Heart left ventricle (tissue), 13 donors: ENCODE results near the gene ITGBL1.

Experiments used
- POLR2A ChIP-seq, 2 donors: fragments of 450-650 bp; IDR thresholded peaks; one replicate each; pipeline ENCODE4 v1.6.1; 2017; ENCODE audit warnings: antibody characterized with exemption in 2 of 2, mild to moderate bottlenecking in 2 of 2, moderate library complexity in 2 of 2
- TF ChIP-seq, protein P1 (sequence below), 12 donors: fragments of 200-600 bp; sonication (generic) in 4 of 12; IDR thresholded peaks; one replicate each; pipeline versions ENCODE4 v1.5.0 to v1.8.0; 2018 to 2022; ENCODE audit warnings: antibody characterized with exemption in 12 of 12, mild to moderate bottlenecking in 5 of 12
- donor health status: ischemic (EF 13 %, LVEDD 7.1; RV severe dilation, severe dysfunction).
- donor health status: DM: no; HTN: yes; CAD: no.
- donor health status: DM: no; HTN: no; CAD: no.
- donor health status: ischemic (EF 25% LVEDD 6.9; RV normal size, moderate dysfunction).
- donor health status: ischemic (EF 25% LVEDD 5.7; RV mildly dilated, moderate dysfunction).
- donor health status: ischemic (EF 35%, LVEDD 5.7; RV mildly dilated, moderate dysfunction).
- donor health status: nonischemic (EF 11% LVEDD 7.7; RV severe dilation, severe dysfunction).
- donor health status: DM: yes; HTN: yes; CAD: no.
- donor health status: PGD.
- donor health status: ischemic (EF 29% LVEDD 5.4; RV normal size, mild dysfunction).
- donor health status: nonischemic (EF 23%, LVEDD 6.1; RV moderate dilation, normal function).

DNA sequence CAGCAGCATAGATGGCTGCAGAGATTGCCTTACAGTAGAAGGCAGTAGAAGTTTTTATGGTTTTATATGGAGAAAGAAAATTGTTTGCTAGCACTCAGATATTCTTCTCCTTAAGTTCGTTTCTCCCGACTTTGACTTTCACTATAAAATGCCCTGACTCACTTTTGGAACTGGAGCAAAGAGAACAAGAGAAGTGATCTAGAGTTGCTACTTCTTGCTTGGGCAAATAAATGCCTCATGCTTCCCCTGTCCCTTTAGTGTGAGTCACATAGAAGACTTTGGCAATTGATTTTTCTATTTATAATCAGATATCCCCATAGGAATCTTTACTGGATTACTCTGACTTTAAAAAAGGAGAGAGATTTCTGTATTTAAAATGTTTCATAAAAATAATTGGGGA lies 46.9 kb downstream of the ITGBL1 start:
- TF ChIP-seq, protein P1, sequence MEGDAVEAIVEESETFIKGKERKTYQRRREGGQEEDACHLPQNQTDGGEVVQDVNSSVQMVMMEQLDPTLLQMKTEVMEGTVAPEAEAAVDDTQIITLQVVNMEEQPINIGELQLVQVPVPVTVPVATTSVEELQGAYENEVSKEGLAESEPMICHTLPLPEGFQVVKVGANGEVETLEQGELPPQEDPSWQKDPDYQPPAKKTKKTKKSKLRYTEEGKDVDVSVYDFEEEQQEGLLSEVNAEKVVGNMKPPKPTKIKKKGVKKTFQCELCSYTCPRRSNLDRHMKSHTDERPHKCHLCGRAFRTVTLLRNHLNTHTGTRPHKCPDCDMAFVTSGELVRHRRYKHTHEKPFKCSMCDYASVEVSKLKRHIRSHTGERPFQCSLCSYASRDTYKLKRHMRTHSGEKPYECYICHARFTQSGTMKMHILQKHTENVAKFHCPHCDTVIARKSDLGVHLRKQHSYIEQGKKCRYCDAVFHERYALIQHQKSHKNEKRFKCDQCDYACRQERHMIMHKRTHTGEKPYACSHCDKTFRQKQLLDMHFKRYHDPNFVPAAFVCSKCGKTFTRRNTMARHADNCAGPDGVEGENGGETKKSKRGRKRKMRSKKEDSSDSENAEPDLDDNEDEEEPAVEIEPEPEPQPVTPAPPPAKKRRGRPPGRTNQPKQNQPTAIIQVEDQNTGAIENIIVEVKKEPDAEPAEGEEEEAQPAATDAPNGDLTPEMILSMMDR (IDR thresholded peaks at IDR 0.05): no peak
- TF ChIP-seq POLR2A (IDR thresholded peaks at IDR 0.05): no peak
